ENCODE results near the gene DEFB125.

The DEFB125 gene

GRCh38 chr20:137668-138490 lies 50.4 kb downstream of the DEFB125 start:
- TF ChIP-seq FOXM1 (IDR thresholded peaks at IDR 0.05; ENCODE audit: borderline replicate concordance), result no peak
- no peak for TF ChIP-seq NFRKB (IDR thresholded peaks at IDR 0.05)
- TF ChIP-seq SUZ12 (IDR thresholded peaks at IDR 0.05), result no peak
- no peak for TF ChIP-seq L3MBTL2 (conservative IDR thresholded peaks at IDR 0.05)
- TF ChIP-seq SP1 (IDR thresholded peaks at IDR 0.05), result no peak
- no peak for TF ChIP-seq ZNF384 (IDR thresholded peaks at IDR 0.05)
- TF ChIP-seq FOXA1 (IDR thresholded peaks at IDR 0.05), result no peak
- no peak for TF ChIP-seq ELF4 (IDR thresholded peaks at IDR 0.05)
- TF ChIP-seq BHLHE40 (IDR thresholded peaks at IDR 0.05; ENCODE audit: borderline replicate concordance), result no peak
- TF ChIP-seq TARDBP (IDR thresholded peaks at IDR 0.05), result no peak
- TF ChIP-seq HDGF (IDR thresholded peaks at IDR 0.05; ENCODE audit: borderline replicate concordance), result no peak
- no peak for TF ChIP-seq ARNT (IDR thresholded peaks at IDR 0.05)
- no peak for TF ChIP-seq PKNOX1 (IDR thresholded peaks at IDR 0.05)
- no peak for TF ChIP-seq LEF1 (IDR thresholded peaks at IDR 0.05; ENCODE audit: borderline replicate concordance)
- no peak for TF ChIP-seq CTBP1 (IDR thresholded peaks at IDR 0.05; ENCODE audit: borderline replicate concordance)
- no peak for TF ChIP-seq FOXK2 (IDR thresholded peaks at IDR 0.05)
- ChIA-PET CTCF (no interaction called here), POLR2A (no interaction called here)
- peak; percentile 17 for DNase-seq (ENCODE audit: extremely low spot score)

DNA sequence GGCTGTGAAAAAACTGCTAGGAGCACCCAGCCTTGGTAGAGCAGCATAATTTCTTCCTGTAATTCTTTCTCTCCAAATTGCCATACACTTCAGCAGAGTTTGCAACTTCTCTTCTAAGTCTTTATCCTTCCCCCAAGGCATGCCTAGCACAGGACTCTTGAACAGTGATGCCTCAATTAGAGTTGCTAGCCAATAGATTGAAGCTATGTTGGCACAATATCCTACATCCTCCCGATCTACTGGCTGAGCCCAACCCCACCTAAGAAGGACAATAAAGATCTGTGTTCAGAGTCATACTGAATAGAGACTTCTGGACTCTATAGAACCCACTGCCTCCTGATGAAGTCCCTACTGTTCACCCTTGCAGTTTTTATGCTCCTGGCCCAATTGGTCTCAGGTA lies 54.8 kb downstream of the DEFB125 start, which contains the start of gene DEFB126:
DEFB126 (plus strand) TSS at position 301 of the 400 bp plus-strand sequence; CDS start at position 340, 39 bp downstream.
- POLR2A ChIA-PET, result no interaction called here
- CTCF ChIA-PET, result no interaction called here
- TF ChIP-seq CTBP1 (IDR thresholded peaks at IDR 0.05; ENCODE audit: borderline replicate concordance) (no peak), TARDBP (IDR thresholded peaks at IDR 0.05) (no peak), ZNF384 (IDR thresholded peaks at IDR 0.05) (no peak), PKNOX1 (IDR thresholded peaks at IDR 0.05) (no peak), ELF4 (IDR thresholded peaks at IDR 0.05) (no peak), FOXM1 (IDR thresholded peaks at IDR 0.05; ENCODE audit: borderline replicate concordance) (no peak), FOXK2 (IDR thresholded peaks at IDR 0.05) (no peak), ARNT (IDR thresholded peaks at IDR 0.05) (no peak)
- DNase-seq (ENCODE audit: extremely low spot score), result no peak

DNA sequence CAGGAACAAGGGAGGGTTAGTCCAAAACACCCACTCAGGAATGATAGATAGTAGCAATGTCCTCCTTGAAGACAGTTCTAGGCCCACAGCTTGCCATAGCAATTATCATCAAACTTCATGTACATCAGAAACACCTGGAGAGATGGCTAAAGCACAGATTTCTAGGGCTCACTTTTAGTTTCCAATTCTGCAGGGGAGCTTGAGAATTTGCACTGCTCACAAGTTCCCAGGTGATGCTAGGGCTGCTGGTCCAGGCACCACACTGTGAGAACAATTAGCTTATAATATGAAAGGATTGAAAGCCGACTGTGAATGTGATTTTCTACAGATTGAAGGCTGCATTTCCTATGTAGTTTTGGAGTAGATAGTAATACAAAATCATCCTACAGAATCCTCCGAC lies 58.4 kb downstream of the DEFB125 start:
- POLR2A ChIA-PET, result no interaction called here
- CTCF ChIA-PET, result no interaction called here
- TF ChIP-seq CTBP1 (IDR thresholded peaks at IDR 0.05; ENCODE audit: borderline replicate concordance) (no peak), SP1 (IDR thresholded peaks at IDR 0.05) (no peak), ELF4 (IDR thresholded peaks at IDR 0.05) (no peak), HDGF (IDR thresholded peaks at IDR 0.05; ENCODE audit: borderline replicate concordance) (no peak), NFRKB (IDR thresholded peaks at IDR 0.05) (no peak), FOXM1 (IDR thresholded peaks at IDR 0.05; ENCODE audit: borderline replicate concordance) (no peak), FOXA1 (IDR thresholded peaks at IDR 0.05) (no peak), L3MBTL2 (conservative IDR thresholded peaks at IDR 0.05) (no peak), PKNOX1 (IDR thresholded peaks at IDR 0.05) (no peak), ZNF384 (IDR thresholded peaks at IDR 0.05) (no peak), SUZ12 (IDR thresholded peaks at IDR 0.05) (no peak), FOXK2 (IDR thresholded peaks at IDR 0.05) (no peak), TARDBP (IDR thresholded peaks at IDR 0.05) (no peak), LEF1 (IDR thresholded peaks at IDR 0.05; ENCODE audit: borderline replicate concordance) (no peak), ARNT (IDR thresholded peaks at IDR 0.05) (no peak), BHLHE40 (IDR thresholded peaks at IDR 0.05; ENCODE audit: borderline replicate concordance) (no peak)

More for the DNA sequence above, 58.4 kb downstream of the DEFB125 start:
- no peak for DNase-seq (ENCODE audit: extremely low spot score)
